K562 (cell line): ENCODE measurements around the gene YPEL3. TPM values are rescaled to one million over a fixed set of nuclear protein-coding genes. Genes with fewer than 3 reads are reported as not detected.

Experiments
- CHD7 ChIP-seq: fragments of 200-600 bp; sonication (generic); IDR thresholded peaks from one replicate; pipeline ENCODE4 v1.6.1; 2012; ENCODE audit warnings: mild to moderate bottlenecking, low read depth, low read length, inconsistent platforms
- MAZ ChIP-seq, 2 experiments: fragments of 450-650 bp in 1 of 2; sonication (generic) in 1 of 2; formaldehyde crosslinking; IDR thresholded peaks in 1 of 2; conservative IDR thresholded peaks in 1 of 2; 2 replicates each; pipeline versions ENCODE4 v1.4.0 to v1.5.0; 2020; ENCODE audit warnings: mild to moderate bottlenecking in 1 of 2, missing genetic modification reagents in 1 of 2
- RAD21 ChIP-seq, 2 experiments: fragments of 250-450 bp in 1 of 2; fragments of 450-650 bp in 1 of 2; sonication (Bioruptor Pico) in 1 of 2; formaldehyde crosslinking in 1 of 2; IDR thresholded peaks in 1 of 2; conservative IDR thresholded peaks in 1 of 2; 2 replicates each; pipeline versions ENCODE4 v1.4.0 to v1.8.0; 2020 to 2022; ENCODE audit warnings: mild to moderate bottlenecking in 2 of 2, moderate library complexity in 1 of 2
- RERE ChIP-seq: sonication (generic); formaldehyde crosslinking; IDR thresholded peaks from 2 replicates; pipeline ENCODE4 v1.8.0; 2023; ENCODE audit warnings: missing genetic modification reagents, mild to moderate bottlenecking, borderline replicate concordance
- SAFB2 ChIP-seq: fragments of 200-400 bp; formaldehyde crosslinking; IDR thresholded peaks from 2 replicates; pipeline ENCODE4 v1.6.1; 2018; ENCODE audit warnings: borderline replicate concordance, low read length, low read depth, moderate library complexity; ENCODE audit not compliant: severe bottlenecking
- polyA plus RNA-seq, 8 experiments: library from polyadenylated mRNA; depleted of rRNA in 4 of 8; stranded (reverse) in 5 of 8; unstranded in 3 of 8; fragments of >200 nt; fragmentation: Nextera tagmentation in 2 of 8; fragmentation: Illumina TruSeq in 1 of 8; extraction: Ambion mirVana in 2 of 8; extraction: Trizol in 1 of 8; gene quantifications; 2 replicates each; pipeline versions ENCODE4 v1.2.1 to v1.2.3, GENCODE V29; 2011 to 2014; ENCODE audit warnings: inconsistent platforms in 1 of 8, missing spikeins in 1 of 8
- total RNA-seq, 7 experiments: library from RNA; depleted of rRNA in 6 of 7; stranded (reverse); fragments of >200 nt in 6 of 7; fragmentation: Illumina TruSeq in 2 of 7; extraction: Trizol in 2 of 7; gene quantifications; 2 replicates each; pipeline versions ENCODE4 v1.2.1 to v1.2.3, GENCODE V29; 2011 to 2021; ENCODE audit warnings: low replicate concordance in 1 of 7
- TF ChIP-seq, protein P1 (sequence below): sonication (generic); formaldehyde crosslinking; IDR thresholded peaks from 2 replicates; pipeline ENCODE4 v1.8.0; 2023; ENCODE audit warnings: mild to moderate bottlenecking, missing genetic modification reagents

YPEL3 gene
- total and polyA plus RNA-seq, 9 of the 15 experiments (the other 6 are each of a cell fraction or from before 2014, with no cell fraction given), result 0.41 to 15.0 (median 2.9) TPM

GRCh38 chr16:30065102-30065942, 30.7 kb downstream of the YPEL3 start, which contains the start of gene ALDOA (continued):
- TF ChIP-seq CHD7 (peak; percentile 20), RERE (CRISPR knock-in tag) (no peak), MAZ (CRISPR knock-in tag; conservative IDR thresholded peaks at IDR 0.05 in 1 of 2, IDR thresholded peaks at IDR 0.05 in 1 of 2) (peak; percentile 88 to 91), RAD21 (CRISPR knock-in tag; conservative IDR thresholded peaks at IDR 0.05 in 1 of 2, IDR thresholded peaks at IDR 0.05 in 1 of 2) (no peak), SAFB2 (no peak)
- TF ChIP-seq, protein P1, sequence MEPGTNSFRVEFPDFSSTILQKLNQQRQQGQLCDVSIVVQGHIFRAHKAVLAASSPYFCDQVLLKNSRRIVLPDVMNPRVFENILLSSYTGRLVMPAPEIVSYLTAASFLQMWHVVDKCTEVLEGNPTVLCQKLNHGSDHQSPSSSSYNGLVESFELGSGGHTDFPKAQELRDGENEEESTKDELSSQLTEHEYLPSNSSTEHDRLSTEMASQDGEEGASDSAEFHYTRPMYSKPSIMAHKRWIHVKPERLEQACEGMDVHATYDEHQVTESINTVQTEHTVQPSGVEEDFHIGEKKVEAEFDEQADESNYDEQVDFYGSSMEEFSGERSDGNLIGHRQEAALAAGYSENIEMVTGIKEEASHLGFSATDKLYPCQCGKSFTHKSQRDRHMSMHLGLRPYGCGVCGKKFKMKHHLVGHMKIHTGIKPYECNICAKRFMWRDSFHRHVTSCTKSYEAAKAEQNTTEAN (CRISPR knock-in tag), result no peak
